Measurements from ENCODE around the gene MAP4K4.

DNA sequence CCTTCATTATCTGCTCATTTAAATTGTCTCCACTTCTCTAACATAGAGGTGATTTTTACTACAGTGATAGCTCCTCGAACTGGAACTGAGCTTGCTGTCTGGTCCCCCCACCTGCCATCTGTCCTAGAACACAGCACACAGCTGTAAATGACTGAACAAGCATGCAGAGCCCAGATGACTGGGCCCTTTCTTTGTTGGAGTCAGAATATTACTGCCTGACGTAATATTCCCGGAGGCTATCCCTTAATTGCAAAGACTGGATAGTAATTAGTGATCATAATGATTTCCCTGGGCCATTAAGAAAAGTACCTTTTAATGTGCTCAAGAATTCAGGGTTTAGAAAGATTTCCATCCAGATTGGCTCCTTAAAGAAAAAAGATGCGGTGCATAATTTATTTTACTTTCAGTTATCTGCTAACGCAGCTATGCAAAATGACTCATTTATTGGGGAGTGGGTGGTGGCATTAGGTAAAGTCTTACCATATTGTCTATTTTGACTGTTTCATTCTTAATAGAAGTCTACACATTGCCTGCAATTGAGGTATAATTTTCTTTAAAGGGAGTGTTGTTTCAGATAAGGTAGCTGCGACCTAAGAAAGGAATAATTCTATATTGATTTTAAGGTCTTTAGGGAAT, 84.4 kb downstream of the MAP4K4 start:
- TF ChIP-seq, protein P1, sequence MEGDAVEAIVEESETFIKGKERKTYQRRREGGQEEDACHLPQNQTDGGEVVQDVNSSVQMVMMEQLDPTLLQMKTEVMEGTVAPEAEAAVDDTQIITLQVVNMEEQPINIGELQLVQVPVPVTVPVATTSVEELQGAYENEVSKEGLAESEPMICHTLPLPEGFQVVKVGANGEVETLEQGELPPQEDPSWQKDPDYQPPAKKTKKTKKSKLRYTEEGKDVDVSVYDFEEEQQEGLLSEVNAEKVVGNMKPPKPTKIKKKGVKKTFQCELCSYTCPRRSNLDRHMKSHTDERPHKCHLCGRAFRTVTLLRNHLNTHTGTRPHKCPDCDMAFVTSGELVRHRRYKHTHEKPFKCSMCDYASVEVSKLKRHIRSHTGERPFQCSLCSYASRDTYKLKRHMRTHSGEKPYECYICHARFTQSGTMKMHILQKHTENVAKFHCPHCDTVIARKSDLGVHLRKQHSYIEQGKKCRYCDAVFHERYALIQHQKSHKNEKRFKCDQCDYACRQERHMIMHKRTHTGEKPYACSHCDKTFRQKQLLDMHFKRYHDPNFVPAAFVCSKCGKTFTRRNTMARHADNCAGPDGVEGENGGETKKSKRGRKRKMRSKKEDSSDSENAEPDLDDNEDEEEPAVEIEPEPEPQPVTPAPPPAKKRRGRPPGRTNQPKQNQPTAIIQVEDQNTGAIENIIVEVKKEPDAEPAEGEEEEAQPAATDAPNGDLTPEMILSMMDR (CRISPR knock-in tag; IDR thresholded peaks at IDR 0.05), result no peak
- no peak for TF ChIP-seq MIER3 (CRISPR knock-in tag; IDR thresholded peaks at IDR 0.05; ENCODE audit: borderline replicate concordance)
- no peak for TF ChIP-seq TCF7L2 (IDR thresholded peaks at IDR 0.05; ENCODE audit: low read depth, low read length)
- no peak for TF ChIP-seq DNMT1 (CRISPR knock-in tag; IDR thresholded peaks at IDR 0.05)
- TF ChIP-seq, protein P2, sequence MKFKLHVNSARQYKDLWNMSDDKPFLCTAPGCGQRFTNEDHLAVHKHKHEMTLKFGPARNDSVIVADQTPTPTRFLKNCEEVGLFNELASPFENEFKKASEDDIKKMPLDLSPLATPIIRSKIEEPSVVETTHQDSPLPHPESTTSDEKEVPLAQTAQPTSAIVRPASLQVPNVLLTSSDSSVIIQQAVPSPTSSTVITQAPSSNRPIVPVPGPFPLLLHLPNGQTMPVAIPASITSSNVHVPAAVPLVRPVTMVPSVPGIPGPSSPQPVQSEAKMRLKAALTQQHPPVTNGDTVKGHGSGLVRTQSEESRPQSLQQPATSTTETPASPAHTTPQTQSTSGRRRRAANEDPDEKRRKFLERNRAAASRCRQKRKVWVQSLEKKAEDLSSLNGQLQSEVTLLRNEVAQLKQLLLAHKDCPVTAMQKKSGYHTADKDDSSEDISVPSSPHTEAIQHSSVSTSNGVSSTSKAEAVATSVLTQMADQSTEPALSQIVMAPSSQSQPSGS (CRISPR knock-in tag; IDR thresholded peaks at IDR 0.05), result no peak
- TF ChIP-seq NR3C1 (CRISPR knock-in tag; IDR thresholded peaks at IDR 0.05), result no peak
- TF ChIP-seq SRF (IDR thresholded peaks at IDR 0.05; ENCODE audit: low read depth, low read length), result no peak
- no peak for TF ChIP-seq HNRNPUL1 (IDR thresholded peaks at IDR 0.05; ENCODE audit: low read depth, low read length)
- TF ChIP-seq FOXK2 (IDR thresholded peaks at IDR 0.05), result no peak
- no peak for TF ChIP-seq ZBTB20 (CRISPR knock-in tag; IDR thresholded peaks at IDR 0.05; ENCODE audit: borderline replicate concordance, low read depth)
- no peak for TF ChIP-seq MIXL1 (CRISPR knock-in tag; IDR thresholded peaks at IDR 0.05)
- TF ChIP-seq, protein P3, sequence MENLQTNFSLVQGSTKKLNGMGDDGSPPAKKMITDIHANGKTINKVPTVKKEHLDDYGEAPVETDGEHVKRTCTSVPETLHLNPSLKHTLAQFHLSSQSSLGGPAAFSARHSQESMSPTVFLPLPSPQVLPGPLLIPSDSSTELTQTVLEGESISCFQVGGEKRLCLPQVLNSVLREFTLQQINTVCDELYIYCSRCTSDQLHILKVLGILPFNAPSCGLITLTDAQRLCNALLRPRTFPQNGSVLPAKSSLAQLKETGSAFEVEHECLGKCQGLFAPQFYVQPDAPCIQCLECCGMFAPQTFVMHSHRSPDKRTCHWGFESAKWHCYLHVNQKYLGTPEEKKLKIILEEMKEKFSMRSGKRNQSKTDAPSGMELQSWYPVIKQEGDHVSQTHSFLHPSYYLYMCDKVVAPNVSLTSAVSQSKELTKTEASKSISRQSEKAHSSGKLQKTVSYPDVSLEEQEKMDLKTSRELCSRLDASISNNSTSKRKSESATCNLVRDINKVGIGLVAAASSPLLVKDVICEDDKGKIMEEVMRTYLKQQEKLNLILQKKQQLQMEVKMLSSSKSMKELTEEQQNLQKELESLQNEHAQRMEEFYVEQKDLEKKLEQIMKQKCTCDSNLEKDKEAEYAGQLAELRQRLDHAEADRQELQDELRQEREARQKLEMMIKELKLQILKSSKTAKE (CRISPR knock-in tag; IDR thresholded peaks at IDR 0.05; ENCODE audit: borderline replicate concordance), result no peak
- TF ChIP-seq ZFP1 (CRISPR knock-in tag; IDR thresholded peaks at IDR 0.05), result no peak
